SH-SY5Y (cell line): Measurements from ENCODE around the gene ANKLE2.

Source experiments
- GATA2 ChIP-seq: IDR thresholded peaks from 2 replicates; pipeline ENCODE4 v1.6.1; 2011; ENCODE audit warnings: mild to moderate bottlenecking, low read depth, low read length
- GATA3 ChIP-seq: IDR thresholded peaks from 2 replicates; pipeline ENCODE4 v1.6.1; 2011; ENCODE audit warnings: low read depth, mild to moderate bottlenecking, low read length, moderate library complexity

Gene ANKLE2

GRCh38 chr12:132739600-132740312 lies 21.9 kb downstream of the ANKLE2 start:
- no peak for TF ChIP-seq GATA3
- no peak for TF ChIP-seq GATA2

GRCh38 chr12:132736913-132737312 lies 24.7 kb downstream of the ANKLE2 start:
- no peak for TF ChIP-seq GATA2
- TF ChIP-seq GATA3: no peak

GRCh38 chr12:132736378-132736777 lies 25.3 kb downstream of the ANKLE2 start:
- TF ChIP-seq GATA3 (no peak), GATA2 (no peak)

GRCh38 chr12:132735496-132735895 lies 26.1 kb downstream of the ANKLE2 start:
- no peak for TF ChIP-seq GATA2

GRCh38 chr12:132734206-132734605 lies 27.4 kb downstream of the ANKLE2 start:
- TF ChIP-seq GATA3 (no peak), GATA2 (no peak)

- TF ChIP-seq GATA3 (no peak), GATA2 (no peak)
These were observed 30.1 kb downstream of the ANKLE2 start for GRCh38 chr12:132731574-132731973.

GRCh38 chr12:132730353-132730752 lies 31.3 kb downstream of the ANKLE2 start:
- TF ChIP-seq GATA2 (no peak), GATA3 (no peak)

- TF ChIP-seq GATA3 (no peak), GATA2 (no peak)
These were observed 31.9 kb downstream of the ANKLE2 start for GRCh38 chr12:132729541-132730320.

- TF ChIP-seq GATA3 (no peak), GATA2 (no peak)
These were observed 33.1 kb downstream of the ANKLE2 start for GRCh38 chr12:132728502-132728901.

- no peak for TF ChIP-seq GATA3
- no peak for TF ChIP-seq GATA2
These were observed 34.4 kb downstream of the ANKLE2 start for GRCh38 chr12:132727091-132727794.

- TF ChIP-seq GATA3: no peak
- TF ChIP-seq GATA2: no peak
These were observed 35.2 kb downstream of the ANKLE2 start for GRCh38 chr12:132726386-132726785.

- no peak for TF ChIP-seq GATA2
- no peak for TF ChIP-seq GATA3
These were observed 37.0 kb downstream of the ANKLE2 start for GRCh38 chr12:132724506-132725241.

GRCh38 chr12:132723764-132724140 lies 37.9 kb downstream of the ANKLE2 start:
- TF ChIP-seq GATA3: no peak
- TF ChIP-seq GATA2: no peak

GRCh38 chr12:132723015-132723763 lies 38.4 kb downstream of the ANKLE2 start:
- TF ChIP-seq GATA3: no peak
- TF ChIP-seq GATA2: no peak
